Diencephalon (tissue), 1 donor: Measurements from ENCODE around the gene SLC25A52. TPM values are rescaled to one million over a fixed set of nuclear protein-coding genes. Genes with fewer than 3 reads are reported as not detected.

ENCODE experiments used
- total RNA-seq: library from RNA; depleted of rRNA; stranded (reverse); fragments of >200 nt; gene quantifications from one replicate; pipeline ENCODE4 v1.2.3, GENCODE V29; 2014

The SLC25A52 gene, protein sequence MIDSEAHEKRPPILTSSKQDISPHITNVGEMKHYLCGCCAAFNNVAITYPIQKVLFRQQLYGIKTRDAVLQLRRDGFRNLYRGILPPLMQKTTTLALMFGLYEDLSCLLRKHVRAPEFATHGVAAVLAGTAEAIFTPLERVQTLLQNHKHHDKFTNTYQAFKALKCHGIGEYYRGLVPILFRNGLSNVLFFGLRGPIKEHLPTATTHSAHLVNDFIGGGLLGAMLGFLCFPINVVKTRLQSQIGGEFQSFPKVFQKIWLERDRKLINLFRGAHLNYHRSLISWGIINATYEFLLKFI
- 0.23 TPM for total RNA-seq

DNA sequence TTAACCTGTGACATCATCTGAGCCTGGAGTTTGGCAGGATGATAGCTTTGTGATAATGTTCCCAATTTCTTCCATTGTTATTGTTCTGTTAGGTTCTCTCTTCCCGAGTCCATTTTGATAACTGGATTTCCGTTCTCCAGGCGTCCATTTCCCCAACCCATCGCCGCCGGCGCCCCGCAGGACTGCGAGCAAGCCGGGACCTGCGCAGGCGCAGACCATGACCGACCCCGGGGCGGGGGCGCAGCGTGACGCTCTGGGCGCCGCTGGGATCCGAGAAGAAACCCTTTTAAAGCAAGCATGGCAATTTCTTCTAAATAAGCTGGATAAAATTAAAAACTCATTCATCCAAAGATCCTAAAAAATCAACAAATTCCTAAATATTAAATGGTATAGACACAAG is at the start of gene SLC25A52:
SLC25A52 (minus strand) TSS at position 186 of the 400 bp plus-strand sequence. CDS start 219 bp downstream, outside the sequence.

Other genes starting within 250 kb of the SLC25A52 start
- 410 TPM for gene TTR, start 169.0 kb downstream of the SLC25A52 start, total RNA-seq
- 29.5 TPM for gene B4GALT6, start 76.3 kb downstream of the SLC25A52 start, total RNA-seq
- gene TRAPPC8, start 182.2 kb upstream of the SLC25A52 start, total RNA-seq: 79.4 TPM